Stimulated activated naive CD8-positive, alpha-beta T cell treated with anti-CD3 and anti-CD28 coated beads, Interleukin-15, Interleukin-2, amounts not matched to agents 100 ng/mL and 50 ng/mL, for 24 hours (primary cell): ENCODE results near the gene GM2A.
A peak's percentile ranks its signal among the peaks of the same experiment; 100 is the strongest.
"Not testable (repeated sequence)": the region's sequence is repeated elsewhere in the genome, so short reads cannot be mapped to it uniquely, and the experiment has no call there.

Experiments
- H3K27ac Mint-ChIP-seq: one replicate; pipeline ENCODE4 v1.8.0; 2021; ENCODE audit warnings: mild to moderate bottlenecking, mixed read lengths
- H3K27me3 Mint-ChIP-seq: one replicate; pipeline ENCODE4 v1.8.0; 2021; ENCODE audit warnings: mixed read lengths
- H3K36me3 Mint-ChIP-seq: one replicate; pipeline ENCODE4 v1.8.0; 2021; ENCODE audit warnings: low read depth, mixed read lengths
- H3K4me1 Mint-ChIP-seq: one replicate; pipeline ENCODE4 v1.8.0; 2021; ENCODE audit warnings: low read depth, mixed read lengths
- H3K4me3 Mint-ChIP-seq: one replicate; pipeline ENCODE4 v1.8.0; 2021; ENCODE audit warnings: mild to moderate bottlenecking, mixed read lengths
- H3K9me3 Mint-ChIP-seq: one replicate; pipeline ENCODE4 v1.8.0; 2021; ENCODE audit warnings: mixed read lengths

GM2A gene

DNA sequence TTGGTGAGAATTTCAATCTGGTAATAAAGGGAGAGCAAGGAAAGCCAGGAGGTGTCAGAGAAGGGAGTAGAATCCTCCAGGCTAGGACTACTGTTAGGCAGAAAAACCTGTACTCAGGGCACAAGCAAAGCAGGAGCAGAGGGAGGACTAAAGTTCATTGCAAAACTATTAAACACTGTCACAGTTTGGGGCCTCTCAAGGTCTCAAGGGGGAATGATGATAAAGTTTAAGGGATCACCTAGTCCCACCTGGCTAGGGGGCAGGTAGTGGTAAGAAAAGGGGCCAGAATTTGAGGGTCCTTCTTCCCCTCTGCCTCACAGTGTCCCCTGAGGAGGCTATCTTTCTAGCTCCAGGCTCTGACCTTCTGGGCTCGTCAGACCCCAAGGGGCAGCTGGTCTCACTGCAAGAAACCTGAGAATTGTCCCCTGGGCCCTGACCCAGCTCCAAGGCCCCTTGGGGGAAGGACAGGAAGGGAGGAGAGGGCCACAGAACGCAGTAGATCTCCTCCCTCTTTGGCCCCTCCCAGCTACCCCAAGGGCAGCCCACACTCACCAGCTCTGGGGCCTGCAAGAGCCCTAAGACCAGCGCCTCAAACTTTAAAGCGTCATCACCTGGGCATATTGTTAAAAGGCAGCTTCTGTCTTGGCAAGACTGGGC, 30.1 kb upstream of the GM2A start:
- H3K4me1 Mint-ChIP-seq = peaks cover 69% of the 10 kb centered on the region
- no peaks in the 10 kb centered on the region for H3K27me3 Mint-ChIP-seq
- no peaks in the 10 kb centered on the region for H3K9me3 Mint-ChIP-seq
- peak overlapping the region; percentile 95 for H3K27ac Mint-ChIP-seq
- H3K36me3 Mint-ChIP-seq = peaks cover 27% of the 10 kb centered on the region
- peak overlapping the region; percentile 87 for H3K4me3 Mint-ChIP-seq

DNA sequence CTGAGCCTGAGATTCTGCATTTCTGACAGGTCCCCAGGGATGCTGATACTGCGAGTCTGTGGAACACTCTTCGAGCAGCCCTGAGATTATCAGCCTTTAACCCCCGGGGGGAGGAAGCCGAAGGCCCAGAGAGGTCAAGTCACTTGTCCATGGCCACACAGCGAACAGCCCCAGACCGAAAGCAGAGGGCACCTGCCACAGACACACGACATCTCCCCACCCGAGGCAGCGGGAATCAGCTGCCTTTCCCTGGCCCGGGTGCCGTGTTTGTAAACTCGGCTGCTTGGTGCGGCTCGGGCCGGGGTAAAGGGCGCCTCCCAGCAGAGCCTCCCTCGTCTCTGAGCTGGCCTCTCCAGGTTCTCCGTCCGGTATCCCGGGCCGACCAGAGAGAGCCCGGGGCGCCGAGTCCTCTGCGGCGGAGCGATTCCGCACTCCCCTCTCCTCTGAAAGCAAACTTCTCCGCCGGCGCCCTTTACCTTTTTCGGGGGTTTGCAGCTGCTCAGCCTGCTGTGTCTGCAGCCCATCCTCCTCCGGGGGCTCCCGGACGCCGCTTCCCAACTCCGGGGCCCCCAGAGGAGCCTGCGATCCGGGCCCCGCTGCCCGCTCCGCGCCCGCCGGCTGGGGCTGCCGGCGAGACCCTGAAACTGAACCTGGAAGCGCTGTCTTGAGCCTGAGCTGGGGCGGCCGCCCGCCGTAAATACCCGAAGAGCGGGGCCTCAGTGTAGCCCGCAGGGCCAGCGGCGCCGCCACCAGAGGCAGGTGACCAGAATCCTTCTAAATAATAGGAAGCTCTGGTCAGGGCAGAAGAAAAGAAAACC, 29.3 kb upstream of the GM2A start, which contains the start of gene CCDC69:
Gene CCDC69 (minus strand): TSS at position 646 of the 818 bp plus-strand sequence. CDS start 122 bp downstream, at position 524.
- Mint-ChIP-seq H3K27me3 (no peaks in the 10 kb centered on the region), H3K9me3 (no peaks in the 10 kb centered on the region), H3K27ac (peak within 1 kb of the TSS; percentile 95), H3K36me3 (peaks cover 21% of the 10 kb centered on the region), H3K4me1 (peaks cover 61% of the 10 kb centered on the region), H3K4me3 (peak within 1 kb of the TSS; percentile 87)

DNA sequence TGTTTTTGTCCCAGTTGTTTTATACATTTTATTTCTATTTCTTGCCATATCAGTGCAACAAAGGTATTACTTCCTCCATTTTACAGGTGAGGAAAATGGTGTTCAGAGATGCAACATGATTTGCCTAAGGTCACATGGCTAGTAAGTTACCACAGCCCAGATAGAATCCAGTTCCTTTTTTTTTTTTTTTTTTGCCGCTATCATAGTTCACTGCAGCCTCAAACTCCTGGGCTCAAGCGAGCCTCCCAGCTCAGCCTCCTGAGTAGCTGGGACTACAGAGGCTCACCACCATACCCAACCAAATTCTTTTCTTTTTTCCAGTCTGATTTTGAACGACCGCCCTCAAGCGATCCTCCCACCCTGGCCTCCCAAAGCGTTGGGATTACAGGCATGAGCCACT, 28.6 kb upstream of the GM2A start:
- peaks cover 15% of the 10 kb centered on the region for H3K36me3 Mint-ChIP-seq
- peak overlapping the region; percentile 87 for H3K4me3 Mint-ChIP-seq
- no peaks in the 10 kb centered on the region for H3K9me3 Mint-ChIP-seq
- no peaks in the 10 kb centered on the region for H3K27me3 Mint-ChIP-seq
- peak overlapping the region; percentile 95 for H3K27ac Mint-ChIP-seq
- peaks cover 54% of the 10 kb centered on the region for H3K4me1 Mint-ChIP-seq

DNA sequence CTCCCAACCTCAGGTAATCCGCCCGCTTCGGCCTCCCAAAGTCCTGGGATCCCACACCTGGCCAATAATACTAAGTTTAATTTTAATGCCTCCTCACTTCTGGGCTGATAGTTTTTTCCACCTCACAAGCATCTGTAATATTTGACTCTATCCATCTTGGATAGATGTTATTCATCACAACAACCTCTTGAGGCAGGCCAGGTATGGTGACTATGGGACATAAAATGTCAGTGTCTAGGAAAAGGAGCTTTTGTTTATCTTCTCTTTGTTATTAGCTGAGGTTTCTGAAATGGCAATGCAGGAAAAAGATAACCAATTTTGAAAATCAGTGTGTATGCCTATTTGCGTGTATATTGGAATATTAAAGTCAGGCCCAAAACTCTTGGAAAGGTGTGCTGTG, 27.9 kb upstream of the GM2A start:
- Mint-ChIP-seq H3K4me3 (peak overlapping the region; percentile 37), H3K9me3 (no peaks in the 10 kb centered on the region), H3K4me1 (peaks cover 48% of the 10 kb centered on the region), H3K27ac (peak overlapping the region; percentile 32), H3K27me3 (no peaks in the 10 kb centered on the region), H3K36me3 (peaks cover 9% of the 10 kb centered on the region)

DNA sequence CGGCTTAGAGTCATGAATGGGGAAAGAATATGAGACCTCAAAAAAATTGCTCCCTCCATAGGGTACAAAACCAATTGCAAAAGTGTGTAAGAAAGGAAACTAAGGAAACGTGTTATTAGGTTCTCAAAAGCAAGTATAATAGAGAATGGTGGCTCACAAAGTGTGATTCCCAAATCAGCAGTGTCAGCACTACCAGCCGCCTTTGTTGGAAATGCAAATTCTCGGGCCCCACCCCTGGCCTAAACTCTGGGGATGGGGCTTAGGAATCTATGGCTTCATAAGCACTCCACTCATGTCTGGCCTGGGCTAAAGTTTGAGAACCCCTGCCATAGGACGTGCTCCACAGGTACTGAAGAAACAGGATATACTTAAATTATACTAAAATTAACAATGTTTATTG, 27.5 kb upstream of the GM2A start:
- H3K9me3 Mint-ChIP-seq = no peaks in the 10 kb centered on the region

DNA sequence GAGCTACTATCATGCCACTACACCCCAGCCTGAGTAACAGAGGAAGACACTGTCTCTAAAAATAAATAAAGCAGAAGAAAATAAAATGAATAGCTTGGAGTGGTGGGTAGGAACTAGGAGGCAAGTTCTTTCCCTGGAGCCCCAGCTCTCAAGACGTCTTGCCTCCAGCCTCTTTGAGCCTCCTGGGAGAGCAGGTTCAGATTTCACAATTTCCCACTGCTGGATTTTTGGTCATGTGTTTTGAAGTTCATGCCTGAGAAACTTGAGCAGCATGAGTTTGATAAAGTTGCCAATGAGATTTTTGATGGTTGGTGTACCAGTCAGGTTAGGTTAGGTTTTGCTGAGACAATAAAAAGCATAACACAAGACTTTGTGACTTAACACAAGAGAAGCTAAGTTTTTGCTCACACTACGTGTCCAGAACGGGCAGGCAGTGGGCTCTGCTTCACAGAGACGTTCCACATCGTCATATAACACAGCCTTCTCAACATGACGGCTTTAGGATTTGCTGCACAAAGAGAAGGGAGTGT, 25.0 kb upstream of the GM2A start:
- Mint-ChIP-seq H3K4me1 (peaks cover 23% of the 10 kb centered on the region), H3K36me3 (no peaks in the 10 kb centered on the region), H3K27me3 (no peaks in the 10 kb centered on the region), H3K27ac (no peak overlapping the region), H3K4me3 (no peak overlapping the region), H3K9me3 (no peaks in the 10 kb centered on the region)

More for the DNA sequence above, 27.5 kb upstream of the GM2A start:
- Mint-ChIP-seq H3K4me3 (no peak overlapping the region), H3K4me1 (peaks cover 44% of the 10 kb centered on the region), H3K27me3 (no peaks in the 10 kb centered on the region), H3K36me3 (peaks cover 5% of the 10 kb centered on the region), H3K27ac (peak overlapping the region; percentile 32)

DNA sequence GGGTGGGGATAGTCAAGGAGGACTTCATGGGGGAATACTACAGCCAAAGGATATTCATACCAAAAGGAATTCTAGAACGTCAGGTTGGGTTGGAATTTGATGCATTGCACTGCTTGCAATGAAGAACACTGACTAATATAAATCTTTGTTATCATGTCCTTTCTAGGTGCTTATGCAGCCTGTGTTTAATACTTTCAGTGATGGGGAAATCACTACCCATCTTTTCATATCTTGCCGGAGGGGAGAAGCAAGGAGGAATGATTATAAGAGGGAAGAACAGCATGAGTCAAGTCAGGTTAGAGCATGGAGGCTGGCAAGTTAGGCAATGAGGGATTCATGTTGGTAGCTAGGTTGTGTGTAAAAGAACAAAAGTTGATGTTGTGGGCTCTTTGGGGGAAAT, 24.0 kb upstream of the GM2A start:
- Mint-ChIP-seq H3K9me3 (no peaks in the 10 kb centered on the region), H3K27me3 (no peaks in the 10 kb centered on the region), H3K4me1 (peaks cover 27% of the 10 kb centered on the region), H3K4me3 (no peak overlapping the region), H3K36me3 (no peaks in the 10 kb centered on the region), H3K27ac (no peak overlapping the region)

DNA sequence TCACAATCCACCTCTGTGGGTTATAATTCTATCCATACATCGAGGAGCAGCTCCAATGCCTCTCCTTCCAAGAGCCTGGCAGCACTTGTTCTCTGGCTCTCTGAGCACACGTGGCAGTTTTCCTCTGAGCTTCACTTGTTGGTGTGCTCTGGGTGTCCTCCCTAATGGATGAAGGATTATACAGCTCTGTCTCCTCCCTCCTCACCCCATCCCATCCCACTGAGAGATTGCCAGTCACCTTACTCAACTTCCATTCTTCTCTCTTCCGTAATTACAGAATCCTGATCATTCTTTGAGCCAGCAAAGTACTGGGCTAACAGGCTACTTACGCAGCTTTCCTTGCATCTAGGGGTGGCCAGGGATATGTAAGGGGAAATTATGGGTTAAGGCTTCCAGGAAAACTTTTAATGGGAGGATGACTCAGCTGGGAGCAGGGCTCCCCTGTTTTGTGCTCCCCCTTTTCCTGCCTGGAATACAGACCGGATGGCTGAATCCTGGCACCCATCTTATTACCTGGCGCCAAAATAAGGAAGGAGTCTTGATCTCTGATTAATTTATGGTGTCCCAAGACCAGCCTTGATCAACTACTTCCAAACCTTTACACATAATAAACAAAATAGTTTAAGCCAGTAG, 22.8 kb upstream of the GM2A start:
- H3K4me1 Mint-ChIP-seq = peaks cover 25% of the 10 kb centered on the region
- H3K36me3 Mint-ChIP-seq = no peaks in the 10 kb centered on the region
- H3K27me3 Mint-ChIP-seq = no peaks in the 10 kb centered on the region
- H3K4me3 Mint-ChIP-seq = no peak overlapping the region
- H3K9me3 Mint-ChIP-seq = no peaks in the 10 kb centered on the region
- H3K27ac Mint-ChIP-seq = no peak overlapping the region

DNA sequence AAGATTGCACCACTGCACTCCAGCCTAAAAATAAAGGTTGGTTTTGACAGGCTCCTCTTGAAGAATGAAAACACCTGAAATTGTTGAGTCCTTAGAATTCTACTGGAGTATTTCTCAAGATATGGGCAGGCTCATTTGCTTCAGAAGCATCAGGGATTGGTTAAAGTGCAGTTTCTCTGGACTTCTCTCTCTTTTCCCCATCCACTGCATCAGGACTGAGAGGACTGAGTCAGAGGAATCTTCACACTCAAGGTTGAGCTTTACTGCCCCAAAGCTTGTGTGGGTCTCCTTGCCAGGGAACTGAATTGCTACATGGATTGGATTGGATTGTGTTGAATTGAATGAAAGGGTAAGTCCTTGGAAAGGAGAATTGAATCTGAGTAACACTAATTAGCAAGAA, 21.6 kb upstream of the GM2A start:
- Mint-ChIP-seq H3K36me3 (peaks cover 3% of the 10 kb centered on the region), H3K27me3 (no peaks in the 10 kb centered on the region), H3K4me3 (no peak overlapping the region), H3K27ac (no peak overlapping the region), H3K4me1 (peaks cover 30% of the 10 kb centered on the region), H3K9me3 (no peaks in the 10 kb centered on the region)

DNA sequence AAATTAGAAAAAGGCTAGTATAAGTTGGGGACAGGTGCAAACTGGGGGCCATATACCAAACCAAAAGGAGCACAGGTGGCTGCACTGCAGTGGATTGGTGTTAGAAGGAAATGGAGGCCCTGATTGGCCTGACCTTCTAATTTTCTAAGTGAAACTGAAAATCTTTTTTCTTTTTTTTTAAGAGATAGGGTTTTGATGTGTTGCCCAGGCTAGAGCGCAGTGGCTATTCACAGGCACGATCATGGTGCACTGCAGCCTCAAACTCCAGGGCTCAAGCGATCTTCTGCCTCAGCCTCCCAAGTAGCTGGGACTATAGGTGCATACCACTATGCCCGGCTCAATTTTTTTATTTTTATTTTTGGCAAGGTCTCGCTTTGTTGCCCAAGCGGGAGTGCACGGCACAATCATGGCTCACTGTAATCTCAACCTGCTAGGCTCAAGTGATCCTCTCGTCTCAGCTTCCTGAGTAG, 19.3 kb upstream of the GM2A start:
- Mint-ChIP-seq H3K27ac (no peak overlapping the region), H3K4me1 (peaks cover 33% of the 10 kb centered on the region)

DNA sequence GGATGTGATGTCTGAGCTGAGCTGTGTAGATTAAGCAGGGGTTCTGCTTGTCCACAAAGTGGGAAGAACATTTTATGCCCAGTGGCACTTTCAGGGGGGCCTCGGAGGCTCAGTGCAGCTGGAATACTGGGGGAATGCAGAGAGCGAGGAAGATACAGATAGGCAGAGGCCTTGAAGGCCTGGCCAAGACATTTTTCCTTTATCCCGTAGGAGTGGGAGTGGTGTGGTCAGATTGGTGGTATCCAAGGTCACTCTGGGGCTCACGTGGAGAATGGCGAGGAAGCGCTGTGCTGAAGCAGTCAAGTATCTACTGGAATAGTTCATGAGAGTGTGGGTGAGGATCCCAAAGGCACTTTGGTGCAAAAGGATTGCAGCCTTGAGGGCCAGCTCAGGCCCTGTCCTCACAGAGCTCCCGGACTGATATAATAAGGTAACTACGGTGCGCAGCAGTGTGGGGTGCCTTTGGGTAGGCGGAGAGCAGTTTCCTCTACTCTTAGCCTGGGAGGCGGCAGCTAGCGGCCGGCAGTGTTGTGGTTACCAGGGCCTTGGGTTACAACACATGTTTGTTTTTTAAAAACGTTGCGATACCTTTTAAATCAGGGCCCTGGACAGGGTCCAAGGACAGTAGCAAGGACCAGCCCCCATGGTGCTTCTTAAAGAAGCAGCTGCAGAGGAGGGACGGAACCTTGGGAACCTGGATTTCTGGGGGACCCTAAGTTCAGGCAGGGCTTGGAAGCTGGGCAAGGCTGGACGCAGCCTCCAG, 18.3 kb upstream of the GM2A start:
- Mint-ChIP-seq H3K27ac (no peak overlapping the region), H3K27me3 (no peaks in the 10 kb centered on the region), H3K4me1 (peaks cover 33% of the 10 kb centered on the region), H3K36me3 (peaks cover 3% of the 10 kb centered on the region), H3K9me3 (no peaks in the 10 kb centered on the region), H3K4me3 (peak overlapping the region; percentile 11)

More for the DNA sequence above, 19.3 kb upstream of the GM2A start:
- Mint-ChIP-seq H3K9me3 (no peaks in the 10 kb centered on the region), H3K36me3 (peaks cover 3% of the 10 kb centered on the region), H3K4me3 (no peak overlapping the region), H3K27me3 (no peaks in the 10 kb centered on the region)

DNA sequence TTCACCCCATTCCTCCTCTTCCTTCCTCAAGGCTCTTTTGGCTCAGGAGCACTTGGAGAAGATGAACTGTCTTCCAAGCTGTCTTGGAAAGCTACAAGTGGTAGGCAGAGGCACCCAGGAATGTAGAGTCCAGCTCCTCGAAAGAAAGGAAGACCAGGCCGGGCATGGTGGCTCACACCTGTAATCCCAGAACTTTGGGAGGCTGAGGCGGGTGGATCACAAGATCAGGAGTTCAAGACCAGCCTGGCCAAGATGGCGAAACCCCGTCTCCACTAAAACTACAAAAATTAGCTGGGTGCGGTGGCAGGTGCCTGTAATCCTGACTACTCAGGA, 17.8 kb upstream of the GM2A start:
- H3K4me1 Mint-ChIP-seq = peaks cover 33% of the 10 kb centered on the region
- not testable (repeated sequence) for H3K9me3 Mint-ChIP-seq, H3K27me3 Mint-ChIP-seq, H3K4me3 Mint-ChIP-seq, H3K36me3 Mint-ChIP-seq, H3K27ac Mint-ChIP-seq

DNA sequence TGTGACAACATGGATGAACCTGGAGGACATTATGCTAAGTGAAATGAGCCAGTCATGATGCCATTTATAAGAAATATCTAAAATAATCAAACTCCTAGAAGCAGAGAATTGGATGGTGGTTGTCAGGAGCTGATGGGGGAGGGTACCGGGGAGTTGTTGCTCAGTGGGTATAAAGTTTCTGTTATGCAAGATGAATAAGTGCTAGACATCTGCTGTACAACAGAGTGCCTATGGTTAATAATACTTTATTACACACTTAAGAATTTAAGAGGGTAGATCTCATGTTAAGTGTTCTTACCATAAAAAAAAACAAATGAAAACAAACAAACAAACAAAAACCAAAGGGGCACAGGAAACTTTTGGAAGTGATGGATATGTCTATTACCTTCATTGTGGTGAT, 16.1 kb upstream of the GM2A start:
- no peak overlapping the region for H3K4me3 Mint-ChIP-seq
- no peaks in the 10 kb centered on the region for H3K27me3 Mint-ChIP-seq
- peaks cover 3% of the 10 kb centered on the region for H3K36me3 Mint-ChIP-seq
- H3K27ac Mint-ChIP-seq = no peak overlapping the region
- H3K4me1 Mint-ChIP-seq = peaks cover 40% of the 10 kb centered on the region
- H3K9me3 Mint-ChIP-seq = no peaks in the 10 kb centered on the region

DNA sequence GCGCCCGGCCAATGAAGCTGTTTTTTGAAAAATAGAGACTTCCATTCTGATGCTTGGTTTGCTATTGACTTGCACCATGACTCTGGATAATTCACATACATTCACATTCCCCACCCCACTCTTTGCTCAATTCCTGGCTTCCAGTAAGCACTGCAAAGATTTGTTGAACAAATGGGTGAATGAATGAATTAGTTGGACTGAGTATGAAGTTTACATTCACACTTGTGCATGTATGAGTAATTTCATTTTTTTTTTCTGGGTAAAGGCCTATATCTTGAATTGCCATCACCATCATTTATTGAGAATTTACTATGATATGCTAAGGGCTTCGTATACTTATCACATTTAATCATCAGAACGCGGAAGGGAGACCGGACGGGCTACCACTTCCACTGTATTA, 15.3 kb upstream of the GM2A start:
- Mint-ChIP-seq H3K9me3 (no peaks in the 10 kb centered on the region), H3K27ac (no peak overlapping the region), H3K36me3 (peaks cover 3% of the 10 kb centered on the region), H3K4me1 (peaks cover 37% of the 10 kb centered on the region), H3K27me3 (no peaks in the 10 kb centered on the region), H3K4me3 (no peak overlapping the region)
